ENCODE data around the gene SGMS2.

Gene SGMS2

DNA sequence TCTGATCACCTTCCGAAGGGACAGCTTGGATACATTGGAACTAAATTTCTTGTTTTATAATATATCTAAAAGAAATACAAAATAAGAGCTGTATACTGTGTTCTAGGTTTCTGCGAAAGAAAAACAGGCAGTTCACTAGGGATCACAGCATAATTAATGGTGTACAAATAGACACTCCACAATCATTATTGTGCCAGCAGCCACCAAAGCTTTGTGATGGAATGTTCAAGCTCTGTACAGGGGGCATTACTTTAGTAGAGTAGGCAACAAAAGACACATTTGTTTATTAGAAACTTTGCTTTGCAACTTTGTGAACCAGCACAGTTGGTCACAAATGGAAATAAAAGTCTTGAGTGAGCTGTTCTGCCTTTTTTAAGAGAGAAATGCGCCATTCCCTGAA lies 49.3 kb downstream of the SGMS2 start:
- H3K4me3 ChIP-seq (ENCODE audit: low read depth, low read length), result no peak overlapping the region
- DNase-seq (ENCODE audit: low read depth), result no peak
- TF ChIP-seq, protein P1, sequence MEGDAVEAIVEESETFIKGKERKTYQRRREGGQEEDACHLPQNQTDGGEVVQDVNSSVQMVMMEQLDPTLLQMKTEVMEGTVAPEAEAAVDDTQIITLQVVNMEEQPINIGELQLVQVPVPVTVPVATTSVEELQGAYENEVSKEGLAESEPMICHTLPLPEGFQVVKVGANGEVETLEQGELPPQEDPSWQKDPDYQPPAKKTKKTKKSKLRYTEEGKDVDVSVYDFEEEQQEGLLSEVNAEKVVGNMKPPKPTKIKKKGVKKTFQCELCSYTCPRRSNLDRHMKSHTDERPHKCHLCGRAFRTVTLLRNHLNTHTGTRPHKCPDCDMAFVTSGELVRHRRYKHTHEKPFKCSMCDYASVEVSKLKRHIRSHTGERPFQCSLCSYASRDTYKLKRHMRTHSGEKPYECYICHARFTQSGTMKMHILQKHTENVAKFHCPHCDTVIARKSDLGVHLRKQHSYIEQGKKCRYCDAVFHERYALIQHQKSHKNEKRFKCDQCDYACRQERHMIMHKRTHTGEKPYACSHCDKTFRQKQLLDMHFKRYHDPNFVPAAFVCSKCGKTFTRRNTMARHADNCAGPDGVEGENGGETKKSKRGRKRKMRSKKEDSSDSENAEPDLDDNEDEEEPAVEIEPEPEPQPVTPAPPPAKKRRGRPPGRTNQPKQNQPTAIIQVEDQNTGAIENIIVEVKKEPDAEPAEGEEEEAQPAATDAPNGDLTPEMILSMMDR (IDR thresholded peaks at IDR 0.05; ENCODE audit: insufficient read depth, low read depth, low read length, missing control alignments), result no peak

DNA sequence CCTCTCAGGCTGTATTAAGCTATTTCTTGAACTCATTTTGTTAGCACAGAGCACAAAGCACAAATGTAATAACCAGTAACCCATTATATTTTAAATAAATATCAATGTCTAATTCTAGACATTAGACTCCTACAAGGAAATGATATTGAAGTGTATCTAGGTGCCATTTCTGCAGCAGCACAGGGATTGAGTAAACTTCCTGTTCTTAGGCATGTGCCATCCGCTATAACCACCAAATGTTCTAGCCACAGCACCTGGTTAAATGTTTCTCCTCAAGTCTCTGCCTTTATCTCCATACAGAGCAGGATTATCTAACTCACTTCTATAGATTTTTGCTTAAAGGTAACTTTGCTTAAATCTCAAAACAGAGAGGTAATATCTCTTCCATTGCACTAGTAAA lies 51.4 kb downstream of the SGMS2 start:
- DNase-seq (ENCODE audit: low read depth), result no peak
- H3K4me3 ChIP-seq (ENCODE audit: low read depth, low read length), result no peak overlapping the region
- TF ChIP-seq, protein P1 (IDR thresholded peaks at IDR 0.05; ENCODE audit: insufficient read depth, low read depth, low read length, missing control alignments), result no peak

DNA sequence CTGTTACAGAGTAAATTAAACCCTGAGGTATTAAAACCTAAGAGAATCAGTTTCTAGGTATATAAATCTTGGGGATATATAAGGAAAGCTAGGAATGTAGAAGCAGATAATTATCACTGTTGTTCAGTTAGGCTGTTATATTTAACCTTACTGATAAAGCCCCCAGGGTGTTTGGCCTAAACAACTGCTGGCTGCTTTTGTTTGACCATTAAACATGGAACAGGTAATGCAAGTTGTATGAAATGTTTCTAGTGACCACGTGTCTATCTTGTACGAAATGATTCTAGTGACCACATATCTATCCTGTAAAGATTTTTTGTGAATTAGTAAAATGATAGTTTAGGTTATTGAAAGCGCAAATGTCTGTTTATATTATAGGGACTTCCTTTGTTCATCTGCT lies 52.6 kb downstream of the SGMS2 start:
- no peak for DNase-seq (ENCODE audit: low read depth)
- TF ChIP-seq, protein P1 (IDR thresholded peaks at IDR 0.05; ENCODE audit: insufficient read depth, low read depth, low read length, missing control alignments), result no peak
- no peak overlapping the region for H3K4me3 ChIP-seq (ENCODE audit: low read depth, low read length)

DNA sequence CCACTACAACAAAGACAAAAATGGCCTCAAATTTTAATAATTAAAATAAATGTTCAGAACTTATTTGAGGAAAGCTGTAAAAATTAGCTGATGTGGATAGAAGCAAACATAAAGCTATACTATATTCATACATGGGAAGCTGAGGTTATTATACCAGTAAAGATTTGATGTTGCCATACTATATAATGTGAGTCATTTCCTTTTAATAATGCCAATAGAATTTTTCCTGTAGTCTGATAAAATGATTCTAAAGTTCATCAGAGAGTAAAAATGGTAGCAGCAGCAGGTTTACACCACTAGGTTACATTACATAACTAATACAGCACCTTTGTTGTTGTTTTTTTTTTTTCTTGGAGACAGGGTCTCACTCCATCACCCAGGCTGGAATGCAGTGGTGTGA lies 61.1 kb downstream of the SGMS2 start:
- TF ChIP-seq, protein P1 (IDR thresholded peaks at IDR 0.05; ENCODE audit: insufficient read depth, low read depth, low read length, missing control alignments), result no peak
- DNase-seq (ENCODE audit: low read depth), result no peak
- no peak overlapping the region for H3K4me3 ChIP-seq (ENCODE audit: low read depth, low read length)

DNA sequence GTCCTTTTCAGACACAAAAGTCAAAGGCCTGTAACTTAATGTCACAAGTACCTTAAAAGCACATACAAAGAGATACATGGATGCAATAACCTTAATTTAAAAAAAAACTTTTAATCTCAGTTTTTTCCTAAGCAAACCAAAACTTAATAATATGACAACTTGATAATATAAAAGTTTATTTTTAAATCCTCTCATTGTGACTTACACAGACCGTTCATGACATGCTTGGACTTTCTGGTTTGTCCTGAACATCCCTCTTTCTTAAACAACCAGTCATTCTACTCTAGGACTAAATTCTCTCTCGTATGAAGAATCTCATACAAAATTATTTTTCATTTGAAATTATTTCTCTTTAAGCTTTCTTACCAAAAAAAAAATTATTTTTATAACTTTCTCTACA lies 63.5 kb downstream of the SGMS2 start:
- DNase-seq (ENCODE audit: low read depth), result no peak
- no peak overlapping the region for H3K4me3 ChIP-seq (ENCODE audit: low read depth, low read length)
- TF ChIP-seq, protein P1 (IDR thresholded peaks at IDR 0.05; ENCODE audit: insufficient read depth, low read depth, low read length, missing control alignments), result no peak

DNA sequence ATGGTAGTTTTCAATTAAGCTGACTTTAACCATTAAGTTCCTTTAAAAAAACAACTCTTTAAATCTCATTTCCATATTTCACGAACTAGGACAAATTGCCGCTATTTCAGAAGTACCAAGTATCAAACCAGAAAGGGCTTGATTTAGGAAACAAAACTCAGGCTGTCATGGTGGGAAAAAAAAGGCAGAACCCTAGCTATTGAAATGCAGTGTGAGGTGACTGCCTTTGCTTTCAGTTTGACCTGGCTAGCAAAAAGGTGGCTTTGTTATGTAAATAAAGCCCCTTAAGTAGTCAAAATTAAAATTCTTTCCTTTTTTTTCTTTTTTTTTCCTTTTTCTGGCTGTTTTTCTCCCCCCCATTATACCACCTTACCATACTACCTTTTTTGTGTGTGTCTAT lies 66.0 kb downstream of the SGMS2 start:
- no peak overlapping the region for H3K4me3 ChIP-seq (ENCODE audit: low read depth, low read length)
- TF ChIP-seq, protein P1 (IDR thresholded peaks at IDR 0.05; ENCODE audit: insufficient read depth, low read depth, low read length, missing control alignments), result no peak
- no peak for DNase-seq (ENCODE audit: low read depth)

DNA sequence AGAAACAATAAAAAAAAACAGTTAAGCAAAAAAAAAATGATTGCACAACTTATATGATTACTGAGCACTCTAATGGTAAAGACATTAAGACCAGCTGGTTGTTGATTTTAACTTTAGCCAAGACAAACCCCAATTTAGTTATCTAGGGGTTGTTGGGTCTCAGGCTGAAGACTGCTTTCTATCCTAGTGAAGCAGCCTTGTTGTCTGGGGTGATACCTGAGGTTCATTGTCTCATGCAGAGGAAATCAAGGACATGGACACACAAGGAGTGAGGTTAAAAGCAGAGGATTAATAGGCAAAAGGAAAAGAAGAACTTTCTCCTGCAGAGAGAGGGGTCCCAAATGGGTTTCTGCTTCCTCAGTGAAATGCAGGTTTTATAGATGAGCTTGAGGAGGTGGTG lies 66.6 kb downstream of the SGMS2 start:
- H3K4me3 ChIP-seq (ENCODE audit: low read depth, low read length), result no peak overlapping the region
- no peak for DNase-seq (ENCODE audit: low read depth)
- TF ChIP-seq, protein P1 (IDR thresholded peaks at IDR 0.05; ENCODE audit: insufficient read depth, low read depth, low read length, missing control alignments), result no peak

Data from GM12865 (cell line).